Renal pelvis (tissue), 12 donors: Measurements from ENCODE around the gene PCDHB1. TPM values are rescaled to one million over a fixed set of nuclear protein-coding genes. Genes with fewer than 3 reads are reported as not detected.

ENCODE experiments used
- DNase-seq: peaks from one replicate; pipeline ENCODE4 v3.0.0-alpha.2; 2013
- long read RNA-seq, 16 experiments: transcript quantifications; one replicate each; lab custom pipeline, GENCODE V29; 2026
- polyA plus RNA-seq, 3 donors: library from polyadenylated mRNA; unstranded; fragments of 120-200 nt; gene quantifications; one replicate each; pipeline ENCODE4 v1.2.1, GENCODE V29; 2013; ENCODE audit not compliant: insufficient read length in 3 of 3

The PCDHB1 gene, protein sequence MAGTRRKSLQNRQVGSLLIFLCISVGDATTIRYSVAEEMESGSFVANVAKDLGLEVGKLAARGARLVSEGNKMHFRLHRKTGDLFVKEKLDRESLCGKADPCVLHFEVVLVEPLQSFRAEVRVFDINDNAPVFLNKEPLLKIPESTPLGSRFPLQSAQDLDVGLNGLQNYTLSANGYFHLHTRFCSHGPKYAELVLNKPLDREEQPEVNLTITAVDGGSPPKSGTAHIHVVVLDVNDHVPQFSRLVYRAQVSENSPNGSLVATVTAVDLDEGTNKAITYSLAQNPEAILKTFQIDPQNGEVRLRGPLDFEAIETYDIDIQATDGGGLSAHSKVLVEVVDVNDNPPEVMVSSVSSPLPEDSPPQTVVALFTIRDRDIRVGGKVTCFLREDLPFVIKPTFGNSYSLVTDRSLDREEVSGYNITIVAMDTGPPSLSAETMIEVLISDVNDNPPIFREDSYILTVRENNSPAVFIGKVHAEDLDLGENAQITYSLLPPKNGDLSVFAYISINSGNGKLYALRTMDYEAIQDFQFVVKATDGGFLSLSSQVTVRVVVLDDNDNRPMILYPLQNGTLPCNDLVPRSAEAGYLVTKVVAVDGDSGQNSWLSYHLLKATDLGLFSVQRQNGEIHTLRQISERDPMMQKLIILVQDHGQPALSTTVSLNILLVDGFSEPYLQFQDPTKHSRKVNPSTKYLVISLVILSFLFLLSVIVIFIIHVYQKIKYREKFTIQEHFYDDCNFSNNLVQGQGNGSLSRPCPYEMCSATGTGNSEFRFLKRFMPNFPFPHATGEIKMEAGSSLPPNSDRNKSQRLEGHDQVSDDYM
- polyA plus RNA-seq: under 1 TPM; 0.04 to 0.15 (median 0.08) TPM
- long read RNA-seq, donor 1: 0 reads
- long read RNA-seq, donor 2: 0 reads
- long read RNA-seq, donor 3: 0 reads
- long read RNA-seq, donor 4: 0 reads
- long read RNA-seq, donor 5, full-length matches to known transcripts: 2 of 2 reads
- long read RNA-seq, donor 5, partial matches to known transcripts: 0 of 2 reads
- long read RNA-seq, donor 5, other reads (novel, unspliced or antisense): 0 of 2 reads
- long read RNA-seq, donor 6: 0 reads
- long read RNA-seq, donor 7: 0 reads
- long read RNA-seq, donor 8, full-length matches to known transcripts: 1 of 1 reads
- long read RNA-seq, donor 8, partial matches to known transcripts: 0 of 1 reads
- long read RNA-seq, donor 8, other reads (novel, unspliced or antisense): 0 of 1 reads
- long read RNA-seq, donor 9: 0 reads
- long read RNA-seq, donor 10: 0 reads
- long read RNA-seq, donor 11, full-length matches to known transcripts: 1 of 1 reads
- long read RNA-seq, donor 11, partial matches to known transcripts: 0 of 1 reads
- long read RNA-seq, donor 11, other reads (novel, unspliced or antisense): 0 of 1 reads
- long read RNA-seq, donor 12: 0 reads
- long read RNA-seq, donor 13: 0 reads
- long read RNA-seq, donor 14, full-length matches to known transcripts: 1 of 1 reads
- long read RNA-seq, donor 14, partial matches to known transcripts: 0 of 1 reads
- long read RNA-seq, donor 14, other reads (novel, unspliced or antisense): 0 of 1 reads
- long read RNA-seq, donor 15: 0 reads
- long read RNA-seq, donor 16: 0 reads

DNA sequence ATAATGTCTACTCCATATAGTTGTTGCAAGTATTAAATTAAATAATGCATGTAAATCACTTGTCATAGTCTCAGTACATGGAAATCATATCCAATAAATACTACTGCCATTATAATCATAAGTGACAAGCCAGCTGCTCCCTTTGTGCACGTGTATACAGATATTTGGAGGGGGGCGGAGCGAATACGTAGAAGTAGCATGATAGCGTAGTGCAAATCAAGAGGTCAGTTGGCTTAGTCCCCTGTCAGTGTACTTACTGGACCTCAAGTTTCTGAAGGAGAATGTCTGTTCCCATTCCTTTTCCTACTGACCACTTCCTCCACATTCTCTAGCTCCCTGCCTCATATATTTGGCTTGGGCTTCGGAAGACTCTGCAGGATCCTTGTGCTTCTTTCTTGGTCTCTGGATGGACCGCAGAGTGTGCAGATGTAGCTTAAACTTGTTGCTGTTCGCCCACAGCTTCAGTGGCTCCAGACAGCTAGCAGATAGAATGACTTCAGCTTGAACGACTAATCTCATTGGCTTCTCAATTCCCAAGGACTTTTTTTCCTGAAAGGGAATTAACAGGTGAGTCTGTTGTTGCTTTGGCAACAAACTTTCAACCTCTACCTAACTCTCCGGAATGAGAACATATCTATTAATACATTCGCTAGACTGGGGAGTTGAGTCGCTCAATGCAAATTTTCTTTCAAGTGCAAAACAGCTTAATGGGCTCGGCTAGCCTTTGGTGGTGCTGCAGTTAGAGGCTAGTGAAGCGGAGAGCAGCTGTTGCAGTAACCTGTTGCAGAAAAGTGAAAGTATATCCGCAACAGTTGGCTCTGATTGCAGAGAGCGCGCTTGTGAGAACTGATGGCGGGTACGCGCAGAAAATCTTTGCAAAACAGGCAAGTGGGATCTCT is at the start of gene PCDHB1:
Gene PCDHB1, plus strand, starts transcription at position 753 of the 899 bp plus-strand sequence. Its CDS starts 97 bp downstream, at position 850.
- DNase-seq: peak; percentile 30

DNA sequence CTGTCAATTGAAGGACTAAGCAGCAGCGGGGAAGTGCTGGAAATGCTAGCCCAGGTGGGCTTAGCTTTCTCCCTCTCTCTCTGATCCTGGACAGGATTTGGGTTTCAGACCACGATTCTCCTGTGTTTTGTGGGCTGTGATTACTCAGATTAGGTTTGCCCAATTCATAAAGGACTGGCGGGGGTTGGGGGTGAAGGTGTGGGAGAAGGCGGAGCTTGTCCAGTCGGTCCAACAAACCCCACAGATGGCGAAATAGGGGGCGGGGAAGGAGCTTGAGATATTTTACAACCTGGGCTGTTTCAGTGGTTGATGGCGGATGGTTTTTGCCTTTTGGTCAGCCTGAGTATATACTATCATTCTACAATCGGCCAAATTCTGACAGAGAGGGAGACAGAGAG is 49.7 kb upstream of the PCDHB1 start:
- peak; percentile 1 for DNase-seq

DNA sequence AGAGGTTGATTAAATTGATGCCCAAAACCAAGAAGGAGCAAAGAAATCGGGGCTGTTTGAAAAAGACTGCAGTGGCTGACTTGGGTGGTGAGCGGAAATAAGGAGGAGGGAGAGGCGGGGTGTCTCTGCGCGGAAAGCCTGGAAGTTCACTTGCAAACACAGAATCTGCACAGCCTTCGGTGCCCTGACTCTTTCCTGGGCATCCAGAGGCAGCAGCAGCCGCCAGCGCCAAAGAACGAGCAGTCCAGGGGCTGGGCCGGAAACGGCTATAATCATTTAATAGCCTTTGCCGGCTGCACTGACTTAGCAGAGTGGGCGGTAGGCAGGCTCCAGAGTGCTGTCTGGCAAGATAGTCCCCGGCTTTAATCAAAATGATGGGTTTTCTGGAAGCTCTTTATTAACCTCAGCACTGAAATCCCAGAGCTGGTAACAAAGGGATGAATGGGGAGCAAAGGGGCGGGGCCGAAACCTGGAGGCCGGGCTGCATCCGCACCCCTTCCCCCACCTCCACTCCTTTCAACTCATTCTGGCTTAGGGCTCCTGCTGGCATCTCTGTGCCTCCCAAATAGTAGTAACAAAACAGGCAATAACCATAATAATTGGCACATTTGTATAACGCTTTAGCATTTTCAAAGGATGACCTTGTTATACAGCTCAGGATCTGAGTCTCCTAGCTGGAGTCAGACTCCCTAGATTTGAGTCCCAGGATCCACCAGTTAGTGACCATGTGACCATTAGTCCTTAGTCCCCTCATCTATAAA is 49.1 kb upstream of the PCDHB1 start:
- peak; percentile 14 for DNase-seq

DNA sequence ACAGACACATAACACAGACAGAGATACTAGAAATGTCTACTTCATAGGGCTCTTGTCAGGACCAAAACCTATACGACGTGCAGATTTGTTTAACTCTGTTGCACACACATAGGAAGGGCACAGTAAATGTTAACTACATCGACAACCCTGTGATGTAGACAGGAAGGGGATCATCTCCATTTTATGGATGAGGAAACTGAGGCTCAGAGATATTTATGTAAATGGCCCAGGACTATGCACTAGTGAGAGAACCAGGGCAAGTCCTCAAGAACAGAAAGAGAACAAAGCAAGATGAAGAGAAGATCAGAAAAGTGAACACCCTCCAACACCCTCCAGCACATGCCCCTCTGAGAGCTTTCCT is 48.6 kb upstream of the PCDHB1 start:
- no peak for DNase-seq

DNA sequence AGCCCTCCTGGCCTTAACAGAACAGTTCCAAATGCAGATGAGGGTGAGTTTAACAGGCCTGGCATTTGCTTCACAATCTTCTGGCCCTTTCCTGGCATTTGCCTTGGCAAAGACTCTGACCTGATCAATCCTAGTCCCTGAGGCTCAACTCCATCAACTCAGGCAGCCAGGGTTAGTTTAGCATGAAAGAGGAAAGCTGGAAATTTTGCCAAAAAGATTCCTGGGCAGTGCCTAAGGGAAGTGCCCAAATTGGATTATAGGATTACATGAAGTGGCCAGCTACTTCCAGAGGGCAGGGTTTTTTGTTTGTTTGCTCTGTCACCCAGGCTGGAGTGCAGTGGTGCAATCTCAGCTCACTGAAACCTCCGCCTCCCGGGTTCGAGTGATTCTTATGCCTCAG is 48.1 kb upstream of the PCDHB1 start:
- DNase-seq: no peak

DNA sequence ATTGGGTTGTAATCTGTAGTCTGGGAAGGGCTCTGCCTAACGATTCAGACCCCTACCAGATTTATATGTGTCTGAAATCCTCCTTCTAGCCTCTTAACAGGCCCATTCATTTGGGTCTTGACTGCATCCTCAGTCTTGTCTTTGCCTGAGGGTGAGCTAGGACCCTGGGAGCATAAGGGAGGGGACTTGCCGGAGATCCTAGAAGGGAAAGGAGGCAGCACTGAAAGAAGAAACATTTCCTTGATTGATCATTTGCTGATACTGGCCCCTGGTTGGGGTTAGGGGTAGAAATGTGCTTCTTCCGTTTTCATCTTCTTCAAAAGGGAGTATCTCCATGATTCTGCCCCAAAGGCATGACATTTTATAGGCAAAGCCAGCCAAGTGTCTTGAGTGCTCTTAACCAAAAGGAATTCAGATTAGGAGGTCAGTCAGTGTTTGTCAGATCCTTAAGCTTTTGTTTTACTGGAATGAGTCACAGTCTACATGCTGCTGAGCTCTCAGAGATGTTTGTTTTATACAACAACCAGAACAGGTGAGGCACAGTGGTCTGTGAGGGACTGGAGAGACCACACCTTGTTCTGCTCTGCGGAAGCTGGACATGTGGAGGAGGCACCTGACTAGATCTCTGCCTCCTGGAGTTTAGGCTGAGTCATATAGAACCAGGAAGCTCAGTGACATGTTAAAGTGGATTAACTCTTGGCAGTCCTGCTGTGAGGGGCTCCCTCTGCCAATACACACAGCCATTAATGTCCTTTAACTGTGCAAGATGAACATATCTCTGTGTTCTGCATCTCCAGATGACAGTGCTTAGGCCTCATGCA is 47.2 kb upstream of the PCDHB1 start:
- no peak for DNase-seq

DNA sequence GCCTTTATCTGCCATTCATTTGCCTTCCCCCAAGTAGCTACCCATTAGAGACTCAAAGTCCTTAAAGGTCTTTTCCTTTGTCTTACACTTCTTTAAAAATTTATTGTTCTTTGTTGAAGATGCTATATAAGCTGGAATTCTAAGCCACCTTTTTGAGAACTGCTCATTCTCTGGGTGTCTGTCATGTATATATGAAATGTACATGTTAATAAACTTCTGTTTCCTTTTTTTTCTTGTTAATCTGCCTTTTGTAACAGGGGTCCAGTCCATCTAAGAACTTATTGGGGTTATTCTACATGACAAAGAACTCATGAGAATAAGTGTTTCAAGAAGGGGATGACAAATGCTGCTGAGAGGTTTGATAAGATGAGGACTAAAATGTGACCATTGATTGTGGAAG is 43.4 kb upstream of the PCDHB1 start:
- no peak for DNase-seq

DNA sequence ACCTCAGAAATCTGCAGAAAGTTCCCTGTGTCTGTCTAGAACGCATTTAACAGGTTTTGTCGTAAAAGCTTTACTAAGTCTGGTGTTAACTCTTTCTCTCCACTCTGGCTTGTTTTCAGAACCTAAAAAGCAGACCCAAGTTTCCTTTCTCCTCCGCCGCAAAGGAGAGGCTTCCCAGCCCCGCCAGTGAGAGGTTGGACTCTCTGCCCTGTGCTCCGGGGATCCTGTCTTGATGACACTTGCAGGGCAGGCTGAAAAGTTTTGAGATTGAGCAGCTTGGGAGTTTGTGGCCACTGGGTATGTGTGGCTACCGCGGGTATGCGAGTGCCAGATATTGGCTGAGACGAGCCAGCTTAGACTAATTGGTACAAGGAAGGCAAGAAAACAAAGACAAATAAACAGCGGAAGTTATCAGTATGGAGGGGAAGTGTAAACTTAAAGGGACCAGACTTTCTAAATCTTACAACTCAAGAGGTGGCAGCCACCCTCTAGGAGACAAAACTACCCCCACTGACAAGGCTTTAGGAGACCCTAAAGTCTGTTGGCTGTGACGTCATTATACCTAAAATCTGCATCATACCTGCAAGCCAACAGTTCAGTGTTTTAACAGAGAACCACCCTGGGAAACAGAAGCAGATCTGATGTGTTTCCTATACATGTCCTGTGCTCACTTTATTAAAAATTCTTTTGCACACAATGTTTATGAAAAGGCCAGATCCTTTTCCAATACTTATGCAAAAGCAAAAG is 41.0 kb upstream of the PCDHB1 start:
- DNase-seq: no peak

DNA sequence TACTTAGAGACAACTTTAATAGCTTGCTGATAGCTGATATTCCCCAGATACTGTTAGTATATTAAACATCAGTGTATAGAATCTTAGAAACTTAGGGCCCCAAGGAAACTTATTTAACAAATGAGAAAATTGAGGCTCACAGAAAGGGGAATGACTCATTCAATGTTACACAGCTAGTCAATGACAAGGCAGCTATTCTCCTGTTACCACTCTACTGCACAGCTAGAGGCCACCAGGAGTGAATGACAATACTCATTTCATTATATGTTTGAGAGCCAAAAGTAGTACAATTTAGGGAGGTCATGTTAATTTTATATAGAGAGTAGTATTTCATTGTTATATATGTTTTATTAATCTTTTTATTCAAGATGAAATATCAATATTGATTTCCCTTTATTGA is 33.2 kb upstream of the PCDHB1 start:
- DNase-seq: no peak

DNA sequence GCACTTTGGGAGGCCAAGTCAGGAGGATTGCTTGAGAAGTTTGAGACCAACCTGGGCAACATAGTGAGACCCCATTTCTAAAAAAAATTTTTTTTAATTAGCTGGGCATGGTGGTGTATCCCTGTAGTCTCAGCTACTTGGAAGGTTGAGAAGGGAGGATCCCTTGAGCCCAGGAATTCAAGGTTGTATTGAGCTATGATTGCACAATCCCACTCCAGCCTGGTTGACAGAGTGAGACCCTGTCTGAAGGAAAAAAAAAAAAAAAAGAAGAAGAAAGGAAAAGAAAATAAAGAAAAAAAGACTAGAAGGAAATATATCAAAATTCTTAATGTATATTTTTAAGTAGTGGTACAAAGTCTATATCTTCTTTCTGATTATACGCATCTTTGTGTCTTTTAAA is 28.8 kb upstream of the PCDHB1 start:
- DNase-seq: no peak

DNA sequence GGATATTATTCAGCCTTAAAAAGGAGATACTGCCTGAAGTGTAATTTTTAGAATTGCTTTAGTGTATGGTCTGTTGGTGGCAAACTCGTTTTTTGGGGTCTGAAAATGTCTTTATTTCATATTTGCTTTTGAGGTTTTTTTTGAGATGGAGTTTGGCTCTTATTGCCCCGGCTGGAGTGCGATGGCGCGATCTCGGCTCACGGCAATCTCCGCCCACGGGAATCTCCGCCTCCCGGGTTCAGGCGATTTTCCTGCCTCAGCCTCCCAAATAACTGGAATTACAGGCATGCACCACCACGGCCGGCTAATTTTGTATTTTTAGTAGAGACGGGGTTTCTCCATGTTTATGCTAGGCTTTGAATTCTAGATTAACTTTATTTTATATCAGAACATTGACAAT is 20.2 kb upstream of the PCDHB1 start:
- DNase-seq: no peak

DNA sequence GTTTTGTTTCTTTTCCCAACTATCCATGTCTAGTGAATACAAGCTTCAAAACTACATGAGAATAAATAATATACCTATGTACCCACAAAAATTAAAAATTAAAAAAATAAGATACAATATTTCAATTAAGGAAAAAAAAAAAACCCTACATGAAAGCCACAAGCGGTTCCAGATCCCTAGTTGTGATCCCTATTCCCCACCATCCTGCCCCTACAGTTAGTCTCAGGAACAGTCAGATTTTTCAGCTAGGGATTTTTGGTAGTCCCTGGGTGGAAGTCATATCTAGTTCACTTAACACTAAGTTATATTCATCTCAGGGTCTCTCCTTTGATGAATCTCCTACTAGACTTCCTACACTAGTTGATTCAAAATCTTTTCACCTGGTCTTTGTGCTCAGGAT is 18.5 kb upstream of the PCDHB1 start:
- DNase-seq: no peak

DNA sequence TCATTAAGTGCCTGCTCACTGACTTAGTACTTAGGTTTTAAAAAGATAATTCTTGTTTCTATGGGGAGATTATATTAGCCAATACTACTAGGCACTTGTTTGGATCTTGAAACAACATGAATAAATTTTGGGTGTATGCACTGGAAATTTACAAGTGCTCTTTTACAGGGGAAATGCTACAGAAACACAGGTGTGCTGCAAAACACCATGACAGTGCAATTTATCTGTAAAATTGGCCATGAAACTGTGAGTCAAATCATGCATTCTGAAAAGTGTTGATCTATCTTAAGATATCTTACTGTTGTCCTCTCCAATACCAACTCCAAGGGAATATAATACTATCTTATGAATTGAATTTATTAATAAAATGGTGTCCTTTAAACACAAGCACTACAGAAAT is 12.1 kb upstream of the PCDHB1 start:
- no peak for DNase-seq

DNA sequence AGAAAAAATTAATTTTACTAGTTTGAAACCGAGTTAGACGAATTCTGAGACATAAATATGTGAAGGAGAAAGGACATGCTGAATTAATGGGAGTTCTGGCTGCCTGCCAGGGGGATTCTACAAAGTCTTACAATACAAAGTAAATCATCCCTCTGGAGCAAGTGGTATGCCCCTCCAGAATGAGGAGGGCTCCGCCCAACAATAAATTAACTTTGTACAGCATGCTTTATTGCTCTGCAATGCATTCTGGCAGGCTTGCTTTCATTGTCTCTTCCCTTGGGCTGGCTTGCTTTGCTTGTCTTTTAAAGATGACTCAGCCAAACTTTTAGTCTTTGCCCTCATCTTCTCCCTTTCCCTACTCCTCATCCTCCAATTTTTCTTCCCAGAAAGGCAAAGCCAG is 11.7 kb upstream of the PCDHB1 start:
- no peak for DNase-seq

DNA sequence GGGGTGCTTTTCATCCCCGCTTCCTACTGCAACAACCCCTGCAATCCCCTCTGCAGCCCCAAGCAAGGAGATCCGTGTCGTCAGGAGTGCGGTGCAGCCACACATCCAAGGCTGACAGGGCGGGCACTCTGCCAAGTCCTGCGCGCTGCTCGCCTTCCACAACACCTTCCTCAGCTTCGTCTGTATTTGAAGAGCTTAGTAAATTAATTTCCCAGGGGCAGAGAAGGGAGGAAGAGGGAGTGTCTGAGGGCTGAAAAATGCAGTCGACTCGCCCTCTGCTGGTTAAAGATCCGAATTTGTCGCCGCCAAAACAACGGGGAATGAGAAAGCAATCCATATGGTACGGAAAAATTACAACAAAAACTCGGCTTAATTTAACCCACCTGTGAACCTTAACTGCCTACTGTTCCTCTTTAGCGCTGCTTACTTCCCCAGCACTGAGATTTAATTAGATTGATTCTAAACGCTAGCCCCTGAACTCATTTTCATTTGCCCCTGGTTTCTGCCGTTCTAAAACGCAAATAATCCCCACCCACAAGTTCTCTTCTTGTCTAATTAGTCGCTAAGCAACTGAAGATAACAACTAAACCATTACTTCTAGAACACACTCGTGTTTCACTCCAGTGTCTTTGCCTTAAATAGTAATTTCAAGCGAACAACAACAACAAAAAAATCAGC is 10.9 kb upstream of the PCDHB1 start:
- peak; percentile 11 for DNase-seq

DNA sequence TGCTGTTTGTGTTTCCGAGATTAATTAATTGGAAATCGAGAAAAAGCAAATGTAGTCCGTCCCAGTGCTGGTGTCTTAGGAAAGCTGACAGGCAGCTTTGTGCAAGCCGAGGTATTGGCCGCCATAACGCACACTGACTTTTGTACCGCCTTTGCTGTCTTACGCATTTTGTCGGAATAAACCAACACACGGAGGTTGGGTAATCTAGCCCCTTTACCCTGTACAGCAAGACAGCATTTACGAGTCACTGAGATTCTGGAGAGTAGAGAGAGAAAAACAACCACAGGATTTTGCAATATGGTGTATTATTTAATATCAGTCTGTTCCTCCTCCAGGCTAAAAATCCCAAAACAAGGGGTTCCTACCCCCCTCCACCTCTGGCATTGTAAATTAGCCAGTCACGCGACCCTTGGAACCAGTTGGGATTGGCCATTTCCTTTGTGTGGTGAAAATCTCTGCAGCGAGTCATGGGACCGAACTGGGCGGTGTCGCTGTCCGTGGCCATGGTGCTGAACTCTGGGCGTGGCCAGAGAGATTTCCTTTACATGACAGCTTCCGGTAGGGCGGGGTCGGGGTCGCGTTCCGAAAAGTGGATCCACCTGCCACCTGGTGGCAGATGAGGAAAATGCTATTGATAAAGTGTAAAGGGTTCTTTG is 10.3 kb upstream of the PCDHB1 start:
- DNase-seq: peak; percentile 89

DNA sequence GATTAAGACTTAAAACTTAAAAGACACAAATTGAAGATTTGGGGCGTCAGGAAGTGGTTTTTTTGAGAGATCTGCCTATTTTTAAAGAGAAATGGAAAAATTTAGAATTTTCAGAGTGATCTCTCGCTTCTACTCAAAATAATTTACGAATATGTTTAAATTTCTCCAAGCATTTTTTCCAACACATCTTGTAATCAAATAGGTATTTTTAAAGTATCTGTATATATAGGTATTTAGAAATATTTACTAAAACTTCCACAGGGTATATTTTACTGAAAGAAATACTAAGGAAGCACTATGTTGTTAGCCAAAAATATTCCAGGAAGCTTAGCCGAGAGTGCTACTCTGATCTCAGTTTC is 9.8 kb upstream of the PCDHB1 start:
- DNase-seq: no peak
